ENCODE measurements around the gene COL16A1.

Gene COL16A1

GRCh38 chr1:31705080-31705866, 1.5 kb upstream of the COL16A1 start:
- TF ChIP-seq GATA2 (IDR thresholded peaks at IDR 0.05; ENCODE audit: low read depth, low read length) = no peak
- TF ChIP-seq GATA3 (IDR thresholded peaks at IDR 0.05; ENCODE audit: low read depth, low read length) = no peak

GRCh38 chr1:31704271-31705079, 658 bp upstream of the COL16A1 start:
- no peak for TF ChIP-seq GATA3 (IDR thresholded peaks at IDR 0.05; ENCODE audit: low read depth, low read length)

DNA sequence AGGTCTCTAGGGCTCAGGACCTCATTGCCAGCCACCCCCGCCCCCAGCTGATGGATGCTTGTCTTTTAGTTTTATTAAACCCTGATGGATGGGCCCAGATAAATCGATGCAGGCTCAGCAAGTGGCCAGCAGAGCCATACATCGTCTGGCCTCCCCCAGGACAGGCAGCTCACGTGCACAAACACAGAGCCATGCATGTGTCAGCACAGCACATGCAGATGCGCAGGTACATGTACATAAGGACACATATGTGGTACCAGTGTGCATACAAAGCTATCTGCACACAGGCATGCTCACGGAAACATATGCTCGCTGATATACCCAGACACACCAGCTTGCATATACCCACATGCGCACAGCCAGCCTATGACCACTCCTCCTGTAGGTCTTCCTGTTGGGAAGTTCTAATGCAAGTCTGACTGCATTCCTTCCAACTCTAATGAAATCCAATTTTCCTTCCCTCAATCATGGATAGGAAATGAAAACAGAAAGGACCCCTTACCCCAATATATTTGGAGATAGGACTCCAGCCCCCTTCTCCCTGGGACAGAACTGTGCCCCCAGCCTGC, 897 bp downstream of the COL16A1 start:
- TF ChIP-seq GATA3 (IDR thresholded peaks at IDR 0.05; ENCODE audit: low read depth, low read length) = no peak
- TF ChIP-seq GATA2 (IDR thresholded peaks at IDR 0.05; ENCODE audit: low read depth, low read length) = no peak

GRCh38 chr1:31701091-31701736, 2.6 kb downstream of the COL16A1 start:
- TF ChIP-seq GATA2 (IDR thresholded peaks at IDR 0.05; ENCODE audit: low read depth, low read length) = peak; percentile 17; the same call in 1 of the 2 replicates
- TF ChIP-seq GATA3 (IDR thresholded peaks at IDR 0.05; ENCODE audit: low read depth, low read length) = no peak

DNA sequence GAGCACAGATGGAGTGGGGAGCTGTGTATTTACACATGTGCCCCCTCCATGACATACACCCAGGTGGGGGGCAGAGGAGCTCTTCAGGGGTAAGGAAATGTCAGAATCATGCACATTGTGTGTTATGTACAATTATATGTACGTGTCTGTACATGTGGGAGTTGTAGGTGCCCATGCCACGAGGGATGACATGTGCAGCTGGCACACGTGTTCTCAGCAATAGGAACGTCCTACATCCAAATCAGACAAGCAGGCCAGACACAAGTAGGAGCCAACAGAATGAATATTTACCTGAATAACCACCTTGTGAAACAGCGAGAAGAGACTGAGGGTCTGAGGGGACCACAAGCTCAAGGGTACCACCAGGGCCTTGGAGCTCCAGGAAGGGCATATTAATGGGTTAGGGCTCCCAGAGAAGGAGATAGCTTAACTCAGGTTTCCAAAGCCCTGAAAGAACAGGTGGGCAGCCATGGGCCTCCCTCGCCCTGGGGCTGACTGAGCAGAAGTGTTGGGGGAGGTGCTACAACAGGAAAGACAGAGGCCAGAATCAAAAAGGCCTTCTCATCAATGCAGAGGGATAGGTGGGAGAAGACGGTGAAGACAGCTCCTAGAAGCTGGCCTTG, 3.2 kb downstream of the COL16A1 start:
- no peak for TF ChIP-seq GATA3 (IDR thresholded peaks at IDR 0.05; ENCODE audit: low read depth, low read length)
- TF ChIP-seq GATA2 (IDR thresholded peaks at IDR 0.05; ENCODE audit: low read depth, low read length) = no peak

DNA sequence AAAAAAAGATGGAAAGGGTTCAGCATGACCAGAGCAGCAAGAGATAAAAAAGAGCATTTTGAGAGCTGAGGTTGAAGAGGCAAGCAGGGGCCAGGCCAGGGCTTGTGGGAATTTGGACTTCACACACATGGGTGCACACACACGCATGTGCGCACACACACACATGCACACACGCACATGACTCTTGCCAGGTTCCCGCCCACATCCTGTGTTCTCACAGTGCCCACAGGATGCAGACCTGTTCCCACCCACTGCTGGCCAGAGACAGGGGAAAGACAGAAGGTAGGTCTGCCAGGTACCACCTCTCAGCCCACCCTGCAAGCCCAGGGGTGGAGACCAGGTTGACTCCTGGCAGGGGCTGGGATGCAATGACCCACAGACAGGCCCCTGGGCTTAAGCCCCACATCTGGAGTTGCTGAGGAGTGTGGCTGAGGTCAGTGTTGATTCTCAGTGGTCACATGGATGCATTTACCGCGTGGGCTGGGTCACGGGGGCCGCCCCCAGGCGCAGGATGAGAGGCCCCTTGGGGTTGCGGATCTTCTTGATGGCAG, 4.4 kb downstream of the COL16A1 start:
- TF ChIP-seq GATA2 (IDR thresholded peaks at IDR 0.05; ENCODE audit: low read depth, low read length) (no peak), GATA3 (IDR thresholded peaks at IDR 0.05; ENCODE audit: low read depth, low read length) (no peak)

GRCh38 chr1:31697369-31697984, 6.3 kb downstream of the COL16A1 start:
- TF ChIP-seq GATA2 (IDR thresholded peaks at IDR 0.05; ENCODE audit: low read depth, low read length) = no peak
- TF ChIP-seq GATA3 (IDR thresholded peaks at IDR 0.05; ENCODE audit: low read depth, low read length) = no peak

DNA sequence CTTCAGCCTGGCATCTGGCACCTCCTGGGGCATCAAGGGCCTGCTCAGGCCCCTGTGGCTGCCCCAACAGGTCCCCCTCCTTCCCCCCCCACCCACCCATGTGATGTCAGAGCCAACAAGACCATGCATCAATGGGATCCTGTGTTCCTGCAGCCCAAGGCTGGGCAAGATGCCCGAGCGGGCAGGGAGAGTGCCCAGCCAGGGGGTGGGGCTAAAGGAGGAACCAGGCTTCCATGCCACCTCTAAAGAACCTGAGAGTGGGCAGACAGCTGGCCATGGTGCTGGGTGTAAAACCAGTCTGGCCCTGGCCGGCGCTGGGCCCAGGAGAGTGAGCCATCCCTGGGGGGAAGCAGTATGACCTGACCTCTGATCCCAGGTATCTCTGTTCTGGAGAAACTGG, 7.6 kb downstream of the COL16A1 start:
- TF ChIP-seq GATA3 (IDR thresholded peaks at IDR 0.05; ENCODE audit: low read depth, low read length) (no peak), GATA2 (IDR thresholded peaks at IDR 0.05; ENCODE audit: low read depth, low read length) (no peak)

- no peak for TF ChIP-seq GATA2 (IDR thresholded peaks at IDR 0.05; ENCODE audit: low read depth, low read length)
- TF ChIP-seq GATA3 (IDR thresholded peaks at IDR 0.05; ENCODE audit: low read depth, low read length) = no peak
These were observed 8.5 kb downstream of the COL16A1 start for GRCh38 chr1:31695327-31695726.

DNA sequence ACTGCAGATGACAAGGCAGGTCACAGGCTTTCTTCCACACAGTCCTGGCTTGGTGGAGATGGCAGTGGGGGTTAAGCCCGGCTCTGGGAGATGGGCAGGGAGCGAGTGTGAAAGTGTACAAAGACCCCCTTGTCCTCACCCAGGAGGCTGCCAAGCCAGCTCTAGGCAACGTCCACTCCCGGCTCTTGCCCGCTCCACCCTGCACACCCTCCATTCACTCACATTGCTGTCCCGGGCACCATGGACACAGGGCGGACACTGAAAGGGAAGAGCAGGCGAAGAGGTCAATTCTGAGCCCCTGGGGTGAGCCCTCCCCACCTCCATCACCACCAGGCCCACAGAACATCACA, 8.9 kb downstream of the COL16A1 start:
- TF ChIP-seq GATA3 (IDR thresholded peaks at IDR 0.05; ENCODE audit: low read depth, low read length) (no peak), GATA2 (IDR thresholded peaks at IDR 0.05; ENCODE audit: low read depth, low read length) (no peak)

DNA sequence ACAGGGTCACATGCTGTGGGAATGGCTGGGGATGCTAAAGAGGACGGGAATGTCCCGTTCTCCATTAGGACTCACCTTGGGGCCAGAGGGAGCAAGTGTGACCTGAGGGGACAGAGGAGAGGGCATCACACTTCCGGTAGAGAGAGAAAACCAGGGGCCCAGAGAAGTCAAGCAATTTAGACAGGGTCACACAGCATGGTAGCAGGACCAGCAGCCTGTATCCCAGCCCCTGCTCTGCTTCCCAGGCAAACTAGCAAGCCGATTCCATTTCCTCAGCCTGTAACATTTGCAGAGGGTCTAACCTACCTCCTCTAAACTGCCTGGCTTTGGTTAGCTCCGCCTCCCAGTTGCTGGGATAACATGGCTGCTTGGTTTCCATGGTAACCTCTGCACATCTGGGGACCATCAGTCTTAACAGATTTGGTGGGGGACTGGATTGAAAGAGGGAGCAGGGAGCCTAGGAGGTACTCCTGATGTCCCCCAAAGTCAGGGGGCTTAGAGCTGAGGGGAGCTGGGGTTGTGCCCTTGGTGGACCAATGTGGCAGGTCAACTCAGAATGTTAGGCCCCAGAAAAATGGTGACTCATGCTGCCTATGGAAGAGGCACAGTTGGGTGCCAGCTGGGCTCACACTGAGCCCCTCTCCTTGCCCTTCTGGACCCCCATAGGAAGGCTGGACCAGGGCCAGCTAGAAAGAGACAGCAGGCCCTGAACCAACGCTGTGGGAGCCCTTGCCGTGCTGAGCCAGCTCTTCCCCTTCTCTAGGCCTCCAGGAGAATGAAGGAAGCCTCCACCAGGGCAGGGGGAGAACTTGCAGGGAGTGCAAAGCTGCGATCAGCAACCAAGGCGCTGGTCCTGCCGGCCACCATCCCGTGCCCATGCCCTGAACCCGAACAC, 9.5 kb downstream of the COL16A1 start:
- TF ChIP-seq GATA3 (IDR thresholded peaks at IDR 0.05; ENCODE audit: low read depth, low read length) (no peak), GATA2 (IDR thresholded peaks at IDR 0.05; ENCODE audit: low read depth, low read length) (no peak)

GRCh38 chr1:31693231-31693630, 10.6 kb downstream of the COL16A1 start:
- TF ChIP-seq GATA2 (IDR thresholded peaks at IDR 0.05; ENCODE audit: low read depth, low read length) (no peak), GATA3 (IDR thresholded peaks at IDR 0.05; ENCODE audit: low read depth, low read length) (no peak)

Data from SH-SY5Y (cell line).